ENCODE data around the gene U2AF1L4. TPM values are rescaled to one million over a fixed set of nuclear protein-coding genes. Genes with fewer than 3 reads are reported as not detected.

The U2AF1L4 gene
- total and polyA plus RNA-seq, 2 donors = 19.8 to 45.0 TPM

DNA sequence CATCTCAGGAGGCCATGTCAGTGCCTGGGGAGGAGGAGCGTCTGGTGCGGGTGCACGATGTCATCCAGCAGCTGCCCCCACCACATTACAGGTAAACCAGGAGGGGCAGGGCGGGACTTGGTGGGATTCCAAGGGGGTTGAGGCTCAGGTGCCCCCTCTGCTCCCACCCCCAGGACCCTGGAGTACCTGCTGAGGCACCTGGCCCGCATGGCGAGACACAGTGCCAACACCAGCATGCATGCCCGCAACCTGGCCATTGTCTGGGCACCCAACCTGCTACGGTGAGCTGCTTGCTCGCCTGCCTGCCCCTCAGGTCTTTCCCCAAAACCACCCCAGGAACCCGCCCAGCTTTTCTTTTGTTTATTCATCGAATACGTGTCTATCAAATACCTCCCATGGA lies 37.4 kb upstream of the U2AF1L4 start:
- H3K9me3 ChIP-seq (ENCODE audit: control insufficient read depth in 2 of 2, insufficient read depth in 1 of 2, low read length in 1 of 2) = no peaks in the 10 kb centered on the region
- H3K4me1 ChIP-seq (ENCODE audit: control insufficient read depth in 2 of 2, insufficient read depth in 2 of 2, low read length in 2 of 2) = no peaks in the 10 kb centered on the region
- DNase-seq (ENCODE audit: low read depth in 6 of 9, low spot score in 9 of 9) = no peak
- no peak overlapping the region for H3K4me3 ChIP-seq (ENCODE audit: low read length in 2 of 2)
- WGBS = 97% methylated on average over 12 of the region's 12 CpGs
- no peak overlapping the region for H3K27ac ChIP-seq (ENCODE audit: low read depth in 1 of 2, low read length in 1 of 2)
- peaks cover 45 to 91% of the 10 kb centered on the region in 2 donors for H3K36me3 ChIP-seq (ENCODE audit: control insufficient read depth in 2 of 2, insufficient read depth in 2 of 2, low read length in 1 of 2)
- no peaks in the 10 kb centered on the region for H3K27me3 ChIP-seq (ENCODE audit: control insufficient read depth in 2 of 2, insufficient read depth in 1 of 2, low read length in 1 of 2)

DNA sequence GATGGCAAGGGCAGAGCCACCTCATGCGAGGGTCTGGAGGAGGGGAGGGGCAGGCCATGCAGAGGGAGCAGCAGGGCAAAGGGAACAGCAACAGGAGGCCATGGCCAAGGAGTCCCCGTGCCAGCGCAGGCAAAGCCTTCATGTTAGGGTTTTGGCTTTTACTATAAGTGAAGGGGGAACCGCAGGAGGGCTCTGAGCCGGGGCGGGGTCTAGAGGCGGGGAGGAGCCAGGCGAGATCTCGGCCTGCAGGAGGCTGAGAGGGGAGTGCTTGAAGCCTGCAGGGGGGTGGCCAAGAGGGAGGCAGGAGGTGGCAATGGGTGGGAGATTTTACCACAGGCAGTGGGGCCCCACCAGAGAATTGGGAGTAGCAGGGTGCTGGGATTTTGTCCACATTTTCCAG lies 36.4 kb upstream of the U2AF1L4 start:
- 96% methylated on average over 9 of the region's 9 CpGs for WGBS
- DNase-seq (ENCODE audit: low read depth in 6 of 9, low spot score in 9 of 9) = no peak
- H3K27ac ChIP-seq (ENCODE audit: low read depth in 1 of 2, low read length in 1 of 2) = no peak overlapping the region
- H3K27me3 ChIP-seq (ENCODE audit: control insufficient read depth in 2 of 2, insufficient read depth in 1 of 2, low read length in 1 of 2) = no peaks in the 10 kb centered on the region
- no peaks in the 10 kb centered on the region for H3K9me3 ChIP-seq (ENCODE audit: control insufficient read depth in 2 of 2, insufficient read depth in 1 of 2, low read length in 1 of 2)
- peaks cover 0 to 4% of the 10 kb centered on the region in 2 donors for H3K4me1 ChIP-seq (ENCODE audit: control insufficient read depth in 2 of 2, insufficient read depth in 2 of 2, low read length in 2 of 2)
- no peak overlapping the region for H3K4me3 ChIP-seq (ENCODE audit: low read length in 2 of 2)
- peaks cover 45 to 81% of the 10 kb centered on the region in 2 donors for H3K36me3 ChIP-seq (ENCODE audit: control insufficient read depth in 2 of 2, insufficient read depth in 2 of 2, low read length in 1 of 2)

DNA sequence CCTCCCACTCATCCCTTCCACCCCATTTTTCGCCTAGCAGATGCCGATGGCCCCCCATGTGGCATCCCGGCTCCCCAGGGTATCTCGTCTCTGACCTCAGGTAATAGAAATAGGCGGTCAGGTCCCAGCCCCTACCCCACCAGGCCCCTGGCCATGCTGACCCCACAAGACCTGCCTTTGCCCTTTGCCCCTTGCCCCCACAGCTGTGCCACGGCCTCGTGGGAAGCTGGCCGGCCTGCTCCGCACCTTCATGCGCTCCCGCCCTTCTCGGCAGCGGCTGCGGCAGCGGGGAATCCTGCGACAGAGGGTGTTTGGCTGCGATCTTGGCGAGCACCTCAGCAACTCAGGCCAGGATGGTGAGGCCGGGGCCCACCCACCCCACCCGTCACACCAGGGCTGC lies 35.5 kb upstream of the U2AF1L4 start:
- H3K27ac ChIP-seq (ENCODE audit: low read depth in 1 of 2, low read length in 1 of 2) = no peak overlapping the region
- peaks cover 38 to 75% of the 10 kb centered on the region in 2 donors for H3K36me3 ChIP-seq (ENCODE audit: control insufficient read depth in 2 of 2, insufficient read depth in 2 of 2, low read length in 1 of 2)
- H3K9me3 ChIP-seq (ENCODE audit: control insufficient read depth in 2 of 2, insufficient read depth in 1 of 2, low read length in 1 of 2) = no peaks in the 10 kb centered on the region
- no peak overlapping the region for H3K4me3 ChIP-seq (ENCODE audit: low read length in 2 of 2)
- DNase-seq (ENCODE audit: low read depth in 6 of 9, low spot score in 9 of 9) = no peak
- 98% methylated on average over 20 of the region's 20 CpGs for WGBS
- no peaks in the 10 kb centered on the region for H3K27me3 ChIP-seq (ENCODE audit: control insufficient read depth in 2 of 2, insufficient read depth in 1 of 2, low read length in 1 of 2)
- peaks cover 6 to 7% of the 10 kb centered on the region in 2 donors for H3K4me1 ChIP-seq (ENCODE audit: control insufficient read depth in 2 of 2, insufficient read depth in 2 of 2, low read length in 2 of 2)

DNA sequence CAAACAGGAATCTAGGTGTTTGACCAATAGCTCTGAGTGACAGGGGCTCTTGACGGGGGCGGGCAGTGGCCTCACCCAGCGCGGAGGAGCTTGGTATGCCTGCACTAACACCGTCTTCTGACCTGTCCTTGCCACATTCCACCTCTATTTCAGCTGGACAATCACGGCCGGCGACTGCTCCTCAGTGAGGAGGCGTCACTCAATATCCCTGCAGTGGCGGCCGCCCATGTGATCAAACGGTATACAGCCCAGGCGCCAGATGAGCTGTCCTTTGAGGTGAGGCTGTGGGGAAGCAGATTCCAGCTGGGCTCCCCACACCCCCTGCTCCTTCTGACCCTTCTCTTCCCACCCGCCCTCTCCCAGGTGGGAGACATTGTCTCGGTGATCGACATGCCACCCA lies 34.8 kb upstream of the U2AF1L4 start:
- Histone ChIP-seq H3K27me3 (ENCODE audit: control insufficient read depth in 2 of 2, insufficient read depth in 1 of 2, low read length in 1 of 2) (no peaks in the 10 kb centered on the region), H3K27ac (ENCODE audit: low read depth in 1 of 2, low read length in 1 of 2) (no peak overlapping the region), H3K4me1 (ENCODE audit: control insufficient read depth in 2 of 2, insufficient read depth in 2 of 2, low read length in 2 of 2) (peaks cover 6 to 7% of the 10 kb centered on the region in 2 donors), H3K36me3 (ENCODE audit: control insufficient read depth in 2 of 2, insufficient read depth in 2 of 2, low read length in 1 of 2) (peaks cover 37 to 68% of the 10 kb centered on the region in 2 donors), H3K4me3 (ENCODE audit: low read length in 2 of 2) (no peak overlapping the region), H3K9me3 (ENCODE audit: control insufficient read depth in 2 of 2, insufficient read depth in 1 of 2, low read length in 1 of 2) (no peaks in the 10 kb centered on the region)
- WGBS = 98% methylated on average over 16 of the region's 16 CpGs
- DNase-seq (ENCODE audit: low read depth in 6 of 9, low spot score in 9 of 9) = no peak

DNA sequence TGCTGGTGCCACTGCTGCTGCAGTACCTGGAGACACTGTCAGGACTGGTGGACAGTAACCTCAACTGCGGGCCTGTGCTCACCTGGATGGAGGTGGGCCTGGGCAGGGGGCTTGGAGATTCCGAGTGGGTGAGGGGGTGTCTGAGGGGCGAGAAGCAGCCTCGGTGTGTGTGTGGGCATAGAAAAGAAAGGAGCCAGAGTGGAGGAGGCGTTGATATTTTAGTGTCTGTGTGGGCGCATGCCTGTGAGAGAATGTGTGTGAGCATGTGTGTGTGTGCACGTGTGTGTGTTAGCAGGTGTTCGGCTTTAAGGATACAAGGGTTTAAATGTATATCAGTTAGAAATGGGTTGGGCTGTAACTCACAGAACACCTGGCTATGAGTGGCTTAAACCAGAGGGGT lies 33.8 kb upstream of the U2AF1L4 start:
- no peak overlapping the region for H3K4me3 ChIP-seq (ENCODE audit: low read length in 2 of 2)
- peaks cover 37 to 58% of the 10 kb centered on the region in 2 donors for H3K36me3 ChIP-seq (ENCODE audit: control insufficient read depth in 2 of 2, insufficient read depth in 2 of 2, low read length in 1 of 2)
- H3K9me3 ChIP-seq (ENCODE audit: control insufficient read depth in 2 of 2, insufficient read depth in 1 of 2, low read length in 1 of 2) = no peaks in the 10 kb centered on the region
- WGBS = 96% methylated on average over 8 of the region's 8 CpGs
- H3K27me3 ChIP-seq (ENCODE audit: control insufficient read depth in 2 of 2, insufficient read depth in 1 of 2, low read length in 1 of 2) = no peaks in the 10 kb centered on the region
- H3K27ac ChIP-seq (ENCODE audit: low read depth in 1 of 2, low read length in 1 of 2) = no peak overlapping the region
- DNase-seq (ENCODE audit: low read depth in 6 of 9, low spot score in 9 of 9) = no peak
- peaks cover 7 to 13% of the 10 kb centered on the region in 2 donors for H3K4me1 ChIP-seq (ENCODE audit: control insufficient read depth in 2 of 2, insufficient read depth in 2 of 2, low read length in 2 of 2)

DNA sequence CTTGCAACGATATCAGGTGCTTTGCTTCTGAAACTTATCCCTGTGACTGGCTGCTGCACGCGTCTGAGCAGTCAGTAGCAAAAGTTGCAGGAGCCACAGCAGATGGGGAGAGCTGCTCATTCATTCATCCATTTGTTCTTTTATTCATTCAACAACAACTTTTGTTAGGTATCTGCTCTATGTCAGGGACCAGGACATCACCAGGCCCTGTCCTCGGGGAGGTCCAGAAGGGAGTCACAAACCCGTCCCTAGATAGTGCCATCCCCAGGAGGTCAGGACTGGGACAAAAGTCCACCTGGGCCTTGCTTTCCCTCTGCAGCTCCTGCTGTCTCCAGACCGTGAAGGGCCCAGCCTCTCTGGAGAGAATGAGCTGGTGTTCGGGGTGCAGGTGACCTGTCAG lies 32.7 kb upstream of the U2AF1L4 start:
- H3K9me3 ChIP-seq (ENCODE audit: control insufficient read depth in 2 of 2, insufficient read depth in 1 of 2, low read length in 1 of 2) = no peaks in the 10 kb centered on the region
- DNase-seq (ENCODE audit: low read depth in 6 of 9, low spot score in 9 of 9) = no peak
- no peak overlapping the region for H3K4me3 ChIP-seq (ENCODE audit: low read length in 2 of 2)
- no peaks in the 10 kb centered on the region for H3K27me3 ChIP-seq (ENCODE audit: control insufficient read depth in 2 of 2, insufficient read depth in 1 of 2, low read length in 1 of 2)
- no peak overlapping the region for H3K27ac ChIP-seq (ENCODE audit: low read depth in 1 of 2, low read length in 1 of 2)
- WGBS = 84% methylated on average over 7 of the region's 7 CpGs
- peaks cover 7 to 13% of the 10 kb centered on the region in 2 donors for H3K4me1 ChIP-seq (ENCODE audit: control insufficient read depth in 2 of 2, insufficient read depth in 2 of 2, low read length in 2 of 2)
- peaks cover 35 to 47% of the 10 kb centered on the region in 2 donors for H3K36me3 ChIP-seq (ENCODE audit: control insufficient read depth in 2 of 2, insufficient read depth in 2 of 2, low read length in 1 of 2)

DNA sequence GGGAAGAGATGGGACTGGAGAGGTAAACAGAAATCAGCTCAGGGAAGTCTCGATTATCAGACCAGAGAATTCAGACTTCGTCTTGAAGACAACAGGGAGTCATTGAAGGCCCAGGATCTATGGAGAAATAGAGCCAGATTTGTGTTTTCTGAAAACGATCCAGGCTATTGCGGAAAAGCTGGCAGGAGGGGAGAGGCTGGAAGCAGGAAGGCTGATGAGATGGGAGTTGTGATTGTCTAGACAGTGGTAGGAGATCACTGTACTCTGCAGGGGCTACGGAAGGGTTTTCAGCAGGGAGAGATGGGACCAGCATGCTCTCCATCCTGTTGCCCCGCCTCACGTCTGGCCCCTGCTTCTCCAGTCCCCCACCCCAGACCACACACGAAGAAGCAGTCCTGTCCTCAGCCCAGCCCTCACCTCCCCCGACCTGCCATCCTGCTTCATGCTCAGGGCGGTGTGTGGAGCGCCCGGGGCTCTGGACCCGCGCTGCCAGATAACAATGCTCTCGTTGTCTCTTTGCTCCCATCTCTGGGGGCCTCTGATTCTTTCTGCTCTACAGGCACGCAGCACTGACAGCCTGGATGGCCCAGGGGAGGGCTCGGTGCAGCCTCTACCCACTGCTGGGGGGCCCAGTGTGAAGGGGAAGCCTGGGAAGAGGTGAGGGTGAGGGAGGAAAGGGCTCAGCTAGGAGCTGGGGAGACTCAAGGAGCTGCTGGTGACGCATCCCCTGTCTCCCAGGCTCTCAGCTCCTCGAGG lies 32.0 kb upstream of the U2AF1L4 start:
- H3K36me3 ChIP-seq (ENCODE audit: control insufficient read depth in 2 of 2, insufficient read depth in 2 of 2, low read length in 1 of 2) = peaks cover 28 to 40% of the 10 kb centered on the region in 2 donors
- peaks cover 7 to 13% of the 10 kb centered on the region in 2 donors for H3K4me1 ChIP-seq (ENCODE audit: control insufficient read depth in 2 of 2, insufficient read depth in 2 of 2, low read length in 2 of 2)
- no peaks in the 10 kb centered on the region for H3K9me3 ChIP-seq (ENCODE audit: control insufficient read depth in 2 of 2, insufficient read depth in 1 of 2, low read length in 1 of 2)
- DNase-seq (ENCODE audit: low read depth in 6 of 9, low spot score in 9 of 9) = no peak
- 86% methylated on average over 19 of the region's 19 CpGs for WGBS
- H3K27ac ChIP-seq (ENCODE audit: low read depth in 1 of 2, low read length in 1 of 2) = no peak overlapping the region
- no peaks in the 10 kb centered on the region for H3K27me3 ChIP-seq (ENCODE audit: control insufficient read depth in 2 of 2, insufficient read depth in 1 of 2, low read length in 1 of 2)
- H3K4me3 ChIP-seq (ENCODE audit: low read length in 2 of 2) = no peak overlapping the region

DNA sequence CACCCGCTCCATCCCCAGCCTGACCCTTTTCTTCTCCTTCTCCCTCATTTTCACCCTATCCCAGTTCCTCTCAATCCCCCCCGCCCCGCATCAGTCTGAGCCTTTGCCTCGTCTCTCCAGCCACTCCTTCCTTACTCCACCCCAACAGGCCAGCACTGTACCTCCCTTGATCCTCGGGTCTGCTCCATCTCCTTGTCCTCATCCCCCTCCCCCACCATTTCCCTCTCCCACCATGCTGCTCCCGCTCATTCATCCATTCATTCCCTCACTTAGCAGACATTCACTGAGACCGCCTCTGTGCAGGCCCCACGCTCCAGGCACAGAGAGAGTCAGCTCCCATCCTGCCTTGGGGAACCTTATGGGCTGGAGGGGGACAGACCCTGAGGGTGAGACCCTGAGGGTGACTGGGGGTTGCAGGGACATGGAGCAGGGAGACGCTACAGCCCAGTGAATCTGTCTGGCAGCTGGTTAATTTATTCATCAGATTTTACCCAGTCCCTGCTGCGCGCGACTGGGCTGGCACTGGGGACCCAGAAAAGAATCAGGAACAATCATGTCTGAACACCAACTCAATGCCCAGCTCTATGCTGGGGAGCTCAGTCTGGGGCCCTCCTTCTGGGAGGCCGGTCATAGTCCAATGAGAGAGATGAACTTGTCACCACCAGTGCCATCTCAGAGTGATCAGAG lies 31.0 kb upstream of the U2AF1L4 start:
- DNase-seq (ENCODE audit: low read depth in 6 of 9, low spot score in 9 of 9) = peak in 1 of 9 donors; percentile 6
- H3K36me3 ChIP-seq (ENCODE audit: control insufficient read depth in 2 of 2, insufficient read depth in 2 of 2, low read length in 1 of 2) = peaks cover 21 to 30% of the 10 kb centered on the region in 2 donors
- WGBS = 73% methylated on average over 13 of the region's 13 CpGs

More for the DNA sequence above, 31.0 kb upstream of the U2AF1L4 start:
- Histone ChIP-seq H3K27ac (ENCODE audit: low read depth in 1 of 2, low read length in 1 of 2) (no peak overlapping the region), H3K4me3 (ENCODE audit: low read length in 2 of 2) (peak overlapping the region; percentile 61 to 84), H3K9me3 (ENCODE audit: control insufficient read depth in 2 of 2, insufficient read depth in 1 of 2, low read length in 1 of 2) (no peaks in the 10 kb centered on the region), H3K27me3 (ENCODE audit: control insufficient read depth in 2 of 2, insufficient read depth in 1 of 2, low read length in 1 of 2) (no peaks in the 10 kb centered on the region), H3K4me1 (ENCODE audit: control insufficient read depth in 2 of 2, insufficient read depth in 2 of 2, low read length in 2 of 2) (peaks cover 7 to 13% of the 10 kb centered on the region in 2 donors)

All from thymus (tissue), 11 donors.